ENCODE data around the gene MEGF8. TPM values are rescaled to one million over a fixed set of nuclear protein-coding genes. Genes with fewer than 3 reads are reported as not detected.
A peak's percentile ranks its signal among the peaks of the same experiment; 100 is the strongest.

Gene MEGF8
- total and polyA plus RNA-seq, 2 of the 13 experiments (the other 11 are each of a cell fraction or from before 2014, with no cell fraction given) = 4.0 to 8.8 TPM

GRCh38 chr19:42279902-42280814 is 45.3 kb upstream of the MEGF8 start (continued):
- TF ChIP-seq ZNF335 (CRISPR knock-in tag; IDR thresholded peaks at IDR 0.05) (no peak), RBAK (CRISPR knock-in tag; IDR thresholded peaks at IDR 0.05) (no peak), TEAD3 (CRISPR knock-in tag; optimal IDR thresholded peaks at IDR 0.05; ENCODE audit: borderline replicate concordance) (no peak), MLLT10 (CRISPR knock-in tag; IDR thresholded peaks at IDR 0.05) (no peak), YY1 (IDR thresholded peaks at IDR 0.05; ENCODE audit: insufficient read depth, insufficient replicate concordance, low read depth, low read length) (peak; percentile 40), ZNF747 (CRISPR knock-in tag; IDR thresholded peaks at IDR 0.05; ENCODE audit: borderline replicate concordance) (0 out of 2 replicates have a peak, but pooled peaks have one; percentile 24), ZNF761 (CRISPR knock-in tag; conservative IDR thresholded peaks at IDR 0.05) (no peak), ZNF549 (CRISPR knock-in tag; IDR thresholded peaks at IDR 0.05) (no peak), ZFP36L1 (CRISPR knock-in tag; IDR thresholded peaks at IDR 0.05) (peak; percentile 63; the same call in 1 of the 2 replicates), SNAI1 (CRISPR knock-in tag; IDR thresholded peaks at IDR 0.05; ENCODE audit: borderline replicate concordance) (no peak), CTCF (CRISPR knock-in tag; IDR thresholded peaks at IDR 0.05) (peak; percentile 90), RFX5 (IDR thresholded peaks at IDR 0.05; ENCODE audit: low read depth, low read length) (no peak), ZMYM4 (CRISPR knock-in tag; IDR thresholded peaks at IDR 0.05) (no peak), NFIB (CRISPR knock-in tag; IDR thresholded peaks at IDR 0.05; ENCODE audit: borderline replicate concordance) (no peak), ZNF784 (CRISPR knock-in tag; IDR thresholded peaks at IDR 0.05; ENCODE audit: borderline replicate concordance) (peak; percentile 30; the same call in 1 of the 2 replicates), CCDC6 (CRISPR knock-in tag; IDR thresholded peaks at IDR 0.05) (no peak), JDP2 (CRISPR knock-in tag; IDR thresholded peaks at IDR 0.05; ENCODE audit: borderline replicate concordance) (no peak), ZFAT (CRISPR knock-in tag; conservative IDR thresholded peaks at IDR 0.05) (0 out of 2 replicates have a peak, but pooled peaks have one; percentile 52), ZNF44 (CRISPR knock-in tag; IDR thresholded peaks at IDR 0.05) (0 out of 2 replicates have a peak, but pooled peaks have one; percentile 25), NR2F1 (CRISPR knock-in tag; IDR thresholded peaks at IDR 0.05) (no peak), ZNF644 (CRISPR knock-in tag; IDR thresholded peaks at IDR 0.05; ENCODE audit: low read depth) (no peak), ZNF768 (CRISPR knock-in tag; IDR thresholded peaks at IDR 0.05) (peak; percentile 31; the same call in 1 of the 2 replicates), IRF1 (CRISPR knock-in tag; IDR thresholded peaks at IDR 0.05; ENCODE audit: low read depth) (no peak), MATR3 (CRISPR knock-in tag; IDR thresholded peaks at IDR 0.05) (no peak), ATAD3A (CRISPR knock-in tag; IDR thresholded peaks at IDR 0.05) (no peak), NFATC3 (CRISPR knock-in tag; IDR thresholded peaks at IDR 0.05) (no peak), ZNF589 (CRISPR knock-in tag; conservative IDR thresholded peaks at IDR 0.05) (no peak)
